Thyroid gland (tissue), 4 donors: ENCODE data around the gene SCO2.

ENCODE experiments used
- POLR2A ChIP-seq, 2 donors: fragments of 450-650 bp; IDR thresholded peaks; one replicate each; pipeline ENCODE4 v1.6.1; 2017; ENCODE audit warnings: antibody characterized with exemption in 2 of 2, mild to moderate bottlenecking in 2 of 2, moderate library complexity in 1 of 2
- TF ChIP-seq, protein P1 (sequence below), 6 experiments: fragments of 200-600 bp in 3 of 6; fragments of 450-650 bp in 3 of 6; sonication (generic) in 3 of 6; IDR thresholded peaks; one replicate each; pipeline ENCODE4 v1.5.1; 2016 to 2019; ENCODE audit warnings: antibody characterized with exemption in 6 of 6, mild to moderate bottlenecking in 2 of 6, inconsistent platforms in 1 of 6, moderate library complexity in 1 of 6

DNA sequence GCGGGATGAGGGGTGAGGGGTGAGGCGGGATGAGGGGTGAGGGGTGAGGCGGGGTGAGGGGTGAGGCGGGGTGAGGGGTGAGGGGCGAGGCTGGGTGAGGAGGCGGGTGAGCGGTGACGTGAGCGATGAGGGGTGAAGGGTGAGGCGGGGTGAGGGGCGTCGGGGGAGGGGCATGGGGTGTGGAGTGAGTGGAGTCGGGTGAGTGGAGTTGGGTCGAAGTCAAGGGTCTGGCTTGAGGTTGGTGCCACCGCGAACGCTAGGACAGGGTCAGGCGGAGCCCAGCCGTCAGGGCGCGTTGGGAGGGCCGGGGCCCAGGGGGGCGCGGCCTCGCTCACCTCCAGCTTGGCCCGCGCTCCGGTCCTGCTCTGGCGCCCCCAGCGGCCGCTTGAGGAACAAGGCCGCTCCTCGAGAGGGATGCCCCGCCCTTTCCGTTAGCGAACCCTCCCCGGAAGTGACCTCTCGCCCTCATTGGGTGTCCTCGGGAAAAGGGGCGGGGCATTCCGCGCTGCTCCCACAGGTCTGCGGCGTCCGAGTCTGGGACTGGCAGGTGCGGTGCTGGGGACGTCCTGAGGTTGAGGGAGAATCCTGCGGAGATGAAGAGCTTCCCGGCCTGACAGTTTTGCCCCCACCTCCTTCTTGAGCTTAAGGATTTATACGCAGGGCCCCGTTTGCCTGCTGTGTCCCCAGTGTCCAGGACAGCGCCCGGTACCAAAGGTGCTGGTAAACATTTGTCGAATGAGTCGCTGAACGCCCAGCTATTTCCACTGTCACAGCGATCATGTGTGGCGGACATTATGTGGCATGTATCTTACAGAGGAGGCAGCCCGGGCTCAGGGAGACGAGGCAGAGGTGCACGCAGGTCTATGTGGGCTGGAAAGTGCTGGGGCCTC lies 37.4 kb upstream of the SCO2 start, which contains the start of gene SYCE3:
- TF ChIP-seq, protein P1, sequence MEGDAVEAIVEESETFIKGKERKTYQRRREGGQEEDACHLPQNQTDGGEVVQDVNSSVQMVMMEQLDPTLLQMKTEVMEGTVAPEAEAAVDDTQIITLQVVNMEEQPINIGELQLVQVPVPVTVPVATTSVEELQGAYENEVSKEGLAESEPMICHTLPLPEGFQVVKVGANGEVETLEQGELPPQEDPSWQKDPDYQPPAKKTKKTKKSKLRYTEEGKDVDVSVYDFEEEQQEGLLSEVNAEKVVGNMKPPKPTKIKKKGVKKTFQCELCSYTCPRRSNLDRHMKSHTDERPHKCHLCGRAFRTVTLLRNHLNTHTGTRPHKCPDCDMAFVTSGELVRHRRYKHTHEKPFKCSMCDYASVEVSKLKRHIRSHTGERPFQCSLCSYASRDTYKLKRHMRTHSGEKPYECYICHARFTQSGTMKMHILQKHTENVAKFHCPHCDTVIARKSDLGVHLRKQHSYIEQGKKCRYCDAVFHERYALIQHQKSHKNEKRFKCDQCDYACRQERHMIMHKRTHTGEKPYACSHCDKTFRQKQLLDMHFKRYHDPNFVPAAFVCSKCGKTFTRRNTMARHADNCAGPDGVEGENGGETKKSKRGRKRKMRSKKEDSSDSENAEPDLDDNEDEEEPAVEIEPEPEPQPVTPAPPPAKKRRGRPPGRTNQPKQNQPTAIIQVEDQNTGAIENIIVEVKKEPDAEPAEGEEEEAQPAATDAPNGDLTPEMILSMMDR (IDR thresholded peaks at IDR 0.05): peak; percentile 69 to 98 (median 96)
- peak; percentile 53 to 97 for TF ChIP-seq POLR2A (IDR thresholded peaks at IDR 0.05)
